Gastroesophageal sphincter (tissue), 4 donors: ENCODE data around the gene TTC8. TPM values are rescaled to one million over a fixed set of nuclear protein-coding genes. Genes with fewer than 3 reads are reported as not detected.

Source experiments
- ATAC-seq: fragments of 150-250 bp; one replicate; pipeline ENCODE4 v1.9.1; 2016; ENCODE audit warnings: mild to moderate bottlenecking, moderate library complexity
- H3K27ac ChIP-seq, 4 donors: fragments of 200-600 bp; sonication (generic) in 3 of 4; 1 replicate in 3 of 4; 2 replicates in 1 of 4; pipeline ENCODE4 v1.5.1; 2016 to 2019
- H3K27me3 ChIP-seq: fragments of 200-600 bp; sonication (generic); one replicate; pipeline ENCODE4 v1.5.1; 2019
- H3K36me3 ChIP-seq, 2 donors: fragments of 200-600 bp; sonication (generic); one replicate each; pipeline ENCODE4 v1.5.1; 2019; ENCODE audit warnings: control low read depth in 1 of 2
- H3K4me1 ChIP-seq, 3 donors: fragments of 200-600 bp; sonication (generic); 1 replicate in 2 of 3; 2 replicates in 1 of 3; pipeline ENCODE4 v1.5.1; 2016 to 2019; ENCODE audit warnings: control low read depth in 2 of 3
- H3K4me3 ChIP-seq, 2 donors: fragments of 200-600 bp; sonication (generic); one replicate each; pipeline ENCODE4 v1.5.1; 2019; ENCODE audit warnings: mild to moderate bottlenecking in 1 of 2, moderate library complexity in 1 of 2
- H3K9me3 ChIP-seq, 3 donors: fragments of 200-600 bp; sonication (generic); one replicate each; pipeline ENCODE4 v1.5.1; 2017 to 2019; ENCODE audit warnings: control low read depth in 2 of 3
- CTCF ChIP-seq, 4 experiments: fragments of 200-600 bp in 2 of 4; fragments of 450-650 bp in 2 of 4; sonication (generic) in 1 of 4; IDR thresholded peaks; one replicate each; pipeline ENCODE4 v1.5.1; 2017 to 2019; ENCODE audit warnings: antibody characterized with exemption in 4 of 4, mild to moderate bottlenecking in 2 of 4, moderate library complexity in 2 of 4
- EP300 ChIP-seq: sonication (generic); formaldehyde crosslinking; IDR thresholded peaks from one replicate; pipeline ENCODE4 v1.6.1; 2017; ENCODE audit warnings: antibody characterized with exemption, mild to moderate bottlenecking
- POLR2A ChIP-seq, 2 donors: fragments of 450-650 bp; IDR thresholded peaks; one replicate each; pipeline ENCODE4 v1.6.1; 2017; ENCODE audit warnings: antibody characterized with exemption in 2 of 2, mild to moderate bottlenecking in 2 of 2, moderate library complexity in 1 of 2
- POLR2AphosphoS5 ChIP-seq: sonication (generic); formaldehyde crosslinking; IDR thresholded peaks from one replicate; pipeline ENCODE4 v1.6.1; 2017; ENCODE audit warnings: antibody characterized with exemption
- WGBS, 2 donors: methylation state at CpG; one replicate each; pipeline ENCODE4 v1.1.5; 2018; ENCODE audit warnings: low coverage in 1 of 2; 5-methylcytosine and 5-hydroxymethylcytosine counted together
- total RNA-seq, 4 donors: library from RNA; depleted of rRNA; stranded (reverse); fragments of >200 nt; gene quantifications; one replicate each; pipeline ENCODE4 v1.1.0, GENCODE V29; 2016

The TTC8 gene
- total RNA-seq, 4 donors from 2014 or later: 17.0 to 35.3 (median 24.8) TPM

DNA sequence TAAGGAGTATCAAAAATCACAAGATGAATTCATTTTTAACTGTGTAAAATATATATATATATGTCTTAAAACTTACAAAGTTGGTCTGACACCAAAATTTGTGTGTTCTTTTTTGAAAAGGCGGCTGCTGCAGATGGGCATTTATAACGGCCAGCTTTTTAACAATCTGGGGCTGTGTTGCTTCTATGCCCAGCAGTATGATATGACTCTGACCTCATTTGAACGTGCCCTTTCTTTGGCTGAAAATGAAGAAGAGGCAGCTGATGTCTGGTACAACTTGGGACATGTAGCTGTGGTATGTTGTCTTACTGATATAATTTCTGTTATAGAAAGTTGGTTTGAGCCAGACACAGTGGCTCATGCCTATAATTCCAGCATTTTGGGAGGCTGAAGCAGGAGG lies 47.0 kb downstream of the TTC8 start:
- Histone ChIP-seq H3K27ac (no peak overlapping the region), H3K27me3 (no peaks in the 10 kb centered on the region), H3K9me3 (no peaks in the 10 kb centered on the region), H3K4me1 (no peaks in the 10 kb centered on the region), H3K4me3 (no peak overlapping the region), H3K36me3 (peaks cover 4 to 47% of the 10 kb centered on the region in 2 donors)
- TF ChIP-seq POLR2AphosphoS5: no peak
- no peak for TF ChIP-seq CTCF (IDR thresholded peaks at IDR 0.05)
- TF ChIP-seq EP300: no peak
- TF ChIP-seq POLR2A (IDR thresholded peaks at IDR 0.05): no peak
- 52 to 66% methylated on average over 3 of the region's 3 CpGs for WGBS, 2 donors
- ATAC-seq: no peak

DNA sequence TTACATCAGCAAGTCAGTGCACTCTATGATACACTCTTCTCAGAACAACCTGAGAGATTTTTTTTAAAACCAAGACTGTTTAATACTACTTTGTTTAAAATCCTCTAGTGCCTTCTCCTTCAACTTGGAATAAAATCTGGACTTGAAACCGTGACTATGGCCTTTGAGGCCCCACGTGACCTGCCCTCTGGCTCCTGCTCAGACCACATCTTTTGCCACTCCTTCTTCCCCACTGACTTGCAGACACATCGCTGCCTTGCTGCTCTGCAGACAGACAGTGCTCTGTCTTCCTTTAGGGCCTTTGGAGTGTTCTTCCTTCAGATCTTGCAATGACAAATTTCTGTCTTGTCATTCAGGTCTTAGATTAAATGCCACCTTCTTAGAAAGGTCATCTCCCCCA lies 48.5 kb downstream of the TTC8 start:
- no peak for TF ChIP-seq CTCF (IDR thresholded peaks at IDR 0.05)
- no peak for TF ChIP-seq POLR2A (IDR thresholded peaks at IDR 0.05)
- TF ChIP-seq POLR2AphosphoS5: no peak
- no peak for TF ChIP-seq EP300
- WGBS, 2 donors: 60 to 93% methylated on average over 3 of the region's 3 CpGs
- H3K36me3 ChIP-seq: peaks cover 4 to 59% of the 10 kb centered on the region in 2 donors
- H3K4me3 ChIP-seq: no peak overlapping the region
- no peak overlapping the region for H3K27ac ChIP-seq
- no peaks in the 10 kb centered on the region for H3K4me1 ChIP-seq
- H3K9me3 ChIP-seq: no peaks in the 10 kb centered on the region
- no peaks in the 10 kb centered on the region for H3K27me3 ChIP-seq
- ATAC-seq: no peak

DNA sequence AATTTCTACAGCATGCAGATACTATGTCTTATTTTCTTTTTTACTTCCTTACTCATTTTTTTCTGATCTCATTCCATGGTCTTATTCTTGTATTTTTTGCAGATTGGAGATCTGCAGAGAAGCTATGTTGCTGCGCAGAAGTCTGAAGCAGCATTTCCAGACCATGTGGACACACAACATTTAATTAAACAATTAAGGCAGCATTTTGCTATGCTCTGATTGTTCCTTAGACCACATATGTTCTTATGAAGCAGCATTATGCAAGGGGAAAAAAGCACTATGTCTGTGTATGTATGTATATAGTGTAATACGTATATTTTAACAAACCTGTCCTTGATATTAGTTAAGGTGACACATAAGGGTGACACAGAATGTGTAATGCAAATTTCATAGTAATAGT lies 52.7 kb downstream of the TTC8 start:
- Histone ChIP-seq H3K27me3 (no peaks in the 10 kb centered on the region), H3K36me3 (peaks cover 8 to 70% of the 10 kb centered on the region in 2 donors), H3K4me3 (no peak overlapping the region), H3K4me1 (no peaks in the 10 kb centered on the region), H3K9me3 (no peaks in the 10 kb centered on the region), H3K27ac (no peak overlapping the region)
- ATAC-seq: no peak
- 95 to 100% methylated on average over 2 of the region's 2 CpGs for WGBS, 2 donors
- no peak for TF ChIP-seq POLR2A (IDR thresholded peaks at IDR 0.05)
- no peak for TF ChIP-seq POLR2AphosphoS5
- TF ChIP-seq CTCF (IDR thresholded peaks at IDR 0.05): no peak
- no peak for TF ChIP-seq EP300

DNA sequence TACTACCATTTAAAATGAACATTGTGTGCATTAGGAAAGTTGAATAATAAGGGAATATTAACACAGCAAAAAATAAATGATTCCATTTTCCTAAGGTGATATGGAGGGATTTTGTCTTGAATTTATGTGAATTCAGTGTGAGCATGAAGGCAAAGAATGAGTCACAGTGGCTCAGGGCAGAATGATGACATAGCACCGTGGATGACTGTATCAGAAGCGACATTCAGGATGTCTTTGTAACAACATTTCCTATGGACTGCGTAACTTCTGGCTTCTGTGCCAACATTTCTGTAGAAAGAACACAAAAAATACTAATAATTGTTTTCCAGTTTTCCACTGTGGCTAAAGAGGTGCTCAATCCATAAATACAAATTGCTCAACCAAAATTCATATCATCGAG lies 54.6 kb downstream of the TTC8 start:
- Histone ChIP-seq H3K9me3 (no peaks in the 10 kb centered on the region), H3K4me1 (no peaks in the 10 kb centered on the region), H3K36me3 (peaks cover 4 to 67% of the 10 kb centered on the region in 2 donors), H3K27ac (no peak overlapping the region), H3K4me3 (no peak overlapping the region), H3K27me3 (no peaks in the 10 kb centered on the region)
- ATAC-seq: no peak
- 80 to 82% methylated on average over 4 of the region's 4 CpGs for WGBS, 2 donors
- no peak for TF ChIP-seq POLR2A (IDR thresholded peaks at IDR 0.05)
- TF ChIP-seq EP300: no peak
- TF ChIP-seq POLR2AphosphoS5: no peak
- TF ChIP-seq CTCF (IDR thresholded peaks at IDR 0.05): no peak

DNA sequence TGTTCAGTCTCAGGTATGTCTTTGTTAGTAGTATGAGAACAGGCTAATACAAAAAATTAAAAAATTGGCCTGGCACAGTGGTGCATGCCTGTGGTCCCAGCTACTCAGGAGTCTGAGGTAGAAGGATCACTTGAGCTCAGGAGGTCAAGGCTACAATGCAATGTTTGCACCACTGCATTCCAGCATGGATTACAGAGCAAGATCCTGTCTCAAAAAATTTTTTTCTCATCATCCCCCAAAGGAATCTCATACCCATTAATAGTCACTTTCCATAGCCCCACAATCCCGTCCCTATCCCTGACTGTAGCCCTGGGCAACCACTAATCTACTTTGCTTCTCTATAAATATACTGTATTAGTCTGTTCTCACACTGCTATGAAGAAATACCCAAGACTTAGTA lies 57.8 kb downstream of the TTC8 start:
- TF ChIP-seq CTCF (IDR thresholded peaks at IDR 0.05): no peak
- no peak for TF ChIP-seq EP300
- no peak for TF ChIP-seq POLR2AphosphoS5
- no peaks in the 10 kb centered on the region for H3K4me1 ChIP-seq
- WGBS, 2 donors: 67 to 83% methylated on average over 1 of the region's 1 CpG
- no peaks in the 10 kb centered on the region for H3K27me3 ChIP-seq
- H3K27ac ChIP-seq: no peak overlapping the region
- H3K4me3 ChIP-seq: no peak overlapping the region
- peaks cover 4 to 62% of the 10 kb centered on the region in 2 donors for H3K36me3 ChIP-seq
- no peak for ATAC-seq
- H3K9me3 ChIP-seq: no peaks in the 10 kb centered on the region
